K562 (cell line): Measurements from ENCODE around the gene MYL9. TPM values are rescaled to one million over a fixed set of nuclear protein-coding genes. Genes with fewer than 3 reads are reported as not detected.

Experiments
- ATAC-seq: fragments of 200-7000 bp; cut with Tn5 transposase; 3 replicates; pipeline ENCODE4 v1.9.1; 2020; ENCODE audit warnings: moderate library complexity
- BruUV-seq: library from RNA; stranded (reverse); fragments of 400-500 nt; replicated peaks from 2 replicates; lab custom pipeline; 2021; lab: Mats Ljungman, UMichigan
- CTCF ChIA-PET: fragments of 300-600 bp; formaldehyde crosslinking; extraction: SDS; loops from one replicate; lab custom pipeline; 2021; ENCODE audit warnings: low intra/inter-chr PET ratio; lab: Yijun Ruan, JAX
- POLR2A ChIA-PET: fragments of 300-600, 350-650 bp; sonication (Branson Sonifier 250); formaldehyde crosslinking; extraction: SDS; loops from one replicate; lab custom pipeline; 2021; ENCODE audit warnings: antibody characterized with exemption, inconsistent platforms; lab: Yijun Ruan, JAX
- DNase-seq, 4 experiments: peaks; one replicate each; pipeline versions ENCODE4 v3.0.0 to v3.0.0-alpha.2; 2011 to 2018; ENCODE audit warnings: low spot score in 3 of 4, mixed read lengths in 3 of 4; ENCODE audit errors: extremely low read depth in 1 of 4
- FAIRE-seq: peaks from 2 replicates; lab custom pipeline; 2011; peaks lifted over from hg19 to GRCh38; lab: Jason Lieb, UNC
- H2AFZ ChIP-seq: 2 replicates; pipeline ENCODE4 v1.6.0; 2011; ENCODE audit warnings: low read depth, low read length, control low read depth, inconsistent platforms
- H3K27ac ChIP-seq: fragments of 200-600 bp; 3 replicates; pipeline ENCODE4 v1.8.0; 2011; ENCODE audit warnings: low read depth, mild to moderate bottlenecking, control low read depth, inconsistent platforms, low read length, moderate library complexity, mixed read lengths; ENCODE audit errors: extremely low read depth
- H3K27me3 ChIP-seq, 2 experiments: fragments of 300-600 bp in 1 of 2; 2 replicates in 1 of 2; 3 replicates in 1 of 2; pipeline versions ENCODE4 v1.6.0 to v1.8.0; 2011; ENCODE audit warnings: inconsistent platforms in 2 of 2, low read length in 2 of 2, mild to moderate bottlenecking in 1 of 2, mixed read lengths in 1 of 2, moderate library complexity in 1 of 2; ENCODE audit not compliant: control insufficient read depth in 2 of 2, insufficient read depth in 2 of 2
- H3K36me3 ChIP-seq: fragments of 300-600 bp; 3 replicates; pipeline ENCODE4 v1.8.0; 2011; ENCODE audit warnings: mild to moderate bottlenecking, low read length, inconsistent platforms; ENCODE audit not compliant: control insufficient read depth, insufficient read depth
- H3K4me1 ChIP-seq, 2 experiments: fragments of 200-600 bp in 1 of 2; replicated peaks in 1 of 2; 2 replicates in 1 of 2; 3 replicates in 1 of 2; pipeline versions ENCODE4 v1.5.1 to v1.8.0; 2011; ENCODE audit warnings: inconsistent platforms in 2 of 2, low read length in 2 of 2, mild to moderate bottlenecking in 1 of 2, mixed read lengths in 1 of 2, moderate library complexity in 1 of 2; ENCODE audit not compliant: control insufficient read depth in 2 of 2, insufficient read depth in 2 of 2
- H3K4me2 ChIP-seq: 2 replicates; pipeline ENCODE4 v1.6.1; 2011; ENCODE audit warnings: low read length, control low read depth, inconsistent platforms, mixed read lengths; ENCODE audit not compliant: insufficient read depth
- H3K4me3 ChIP-seq: fragments of 200-600 bp; sonication (generic), shearing (Covaris generic); 2 replicates; pipeline ENCODE4 v1.5.1; 2016; ENCODE audit warnings: control low read depth, inconsistent platforms
- H3K79me2 ChIP-seq: fragments of 200-600 bp; 3 replicates; pipeline ENCODE4 v1.8.0; 2011; ENCODE audit warnings: low read length, inconsistent platforms; ENCODE audit not compliant: control insufficient read depth, insufficient read depth
- H3K9ac ChIP-seq, 2 experiments: 2 replicates each; pipeline versions ENCODE4 v1.6.0 to v1.6.1; 2011; ENCODE audit warnings: low read depth in 2 of 2, low read length in 2 of 2, control low read depth in 1 of 2, inconsistent platforms in 1 of 2, mild to moderate bottlenecking in 1 of 2, mixed read lengths in 1 of 2; ENCODE audit not compliant: insufficient read depth in 1 of 2
- H3K9me1 ChIP-seq: one replicate; pipeline ENCODE4 v1.6.0; 2011; ENCODE audit warnings: inconsistent platforms, mild to moderate bottlenecking, low read length, moderate library complexity; ENCODE audit not compliant: control insufficient read depth, insufficient read depth
- H3K9me3 ChIP-seq: replicated peaks from 2 replicates; pipeline ENCODE4 v1.5.1; 2011; ENCODE audit warnings: low read depth, low read length, inconsistent platforms; ENCODE audit not compliant: control insufficient read depth, insufficient read depth
- H4K20me1 ChIP-seq: replicated peaks from 2 replicates; pipeline ENCODE4 v1.6.1; 2011; ENCODE audit warnings: low read length, inconsistent platforms, mixed read lengths; ENCODE audit not compliant: control insufficient read depth, insufficient read depth
- E2F5 ChIP-seq: sonication (generic); formaldehyde crosslinking; IDR thresholded peaks from 2 replicates; pipeline ENCODE4 v1.8.0; 2022; ENCODE audit warnings: mild to moderate bottlenecking, missing genetic modification reagents
- HCFC1 ChIP-seq: IDR thresholded peaks from 2 replicates; pipeline ENCODE4 v1.6.1; 2012; ENCODE audit warnings: low read depth, low read length, improper control_type of control experiment
- HDAC8 ChIP-seq: fragments of 450-650 bp; IDR thresholded peaks from 2 replicates; pipeline ENCODE4 v1.6.1; 2016; ENCODE audit warnings: mild to moderate bottlenecking, missing genetic modification characterization, moderate library complexity, missing compliant biosample characterization
- ZNF518B ChIP-seq: fragments of 250-450 bp; sonication (Bioruptor Pico); IDR thresholded peaks from 2 replicates; pipeline ENCODE4 v1.5.0; 2021; ENCODE audit warnings: mild to moderate bottlenecking, moderate library complexity
- ZNF76 ChIP-seq: fragments of 250-450 bp; sonication (Bioruptor Pico); IDR thresholded peaks from 2 replicates; pipeline ENCODE4 v1.4.0; 2020; ENCODE audit warnings: mild to moderate bottlenecking, moderate library complexity, borderline replicate concordance
- ZNF778 ChIP-seq: fragments of 450-650 bp; formaldehyde crosslinking; IDR thresholded peaks from 2 replicates; pipeline ENCODE4 v1.4.0; 2020; ENCODE audit warnings: mild to moderate bottlenecking, moderate library complexity
- WGBS: fragments of 100-300 bp; shearing (Covaris generic); methylation state at CpG from one replicate; pipeline ENCODE4 v1.1.6; 2016; ENCODE audit warnings: low coverage, mixed read lengths; ENCODE audit not compliant: insufficient coverage; ENCODE audit errors: missing lambda C conversion rate; 5-methylcytosine and 5-hydroxymethylcytosine counted together
- in situ Hi-C: fragments of 300-500 bp; cut with MboI; formaldehyde crosslinking; loops from 4 replicates; pipeline ENCODE4 v1.15.0; 2018; ENCODE audit warnings: inconsistent platforms, mixed read lengths
- intact Hi-C: fragments of 100-400 bp; cut with micrococcal nuclease; formaldehyde crosslinking; loops from 2 replicates; pipeline ENCODE4 v1.14.2; 2022
- polyA plus RNA-seq, 8 experiments: library from polyadenylated mRNA; depleted of rRNA in 4 of 8; stranded (reverse) in 5 of 8; unstranded in 3 of 8; fragments of >200 nt; fragmentation: Nextera tagmentation in 2 of 8; fragmentation: Illumina TruSeq in 1 of 8; extraction: Ambion mirVana in 2 of 8; extraction: Trizol in 1 of 8; gene quantifications; 2 replicates each; pipeline versions ENCODE4 v1.2.1 to v1.2.3, GENCODE V29; 2011 to 2014; ENCODE audit warnings: inconsistent platforms in 1 of 8, missing spikeins in 1 of 8
- total RNA-seq, 7 experiments: library from RNA; depleted of rRNA in 6 of 7; stranded (reverse); fragments of >200 nt in 6 of 7; fragmentation: Illumina TruSeq in 2 of 7; extraction: Trizol in 2 of 7; gene quantifications; 2 replicates each; pipeline versions ENCODE4 v1.2.1 to v1.2.3, GENCODE V29; 2011 to 2021; ENCODE audit warnings: low replicate concordance in 1 of 7

MYL9 gene
- total and polyA plus RNA-seq, 9 of the 15 experiments (the other 6 are each of a cell fraction or from before 2014, with no cell fraction given), result 0.11 to 3.2 (median 0.81) TPM; not detected in 1

GRCh38 chr20:36573798-36574365 is 32.6 kb downstream of the MYL9 start:
- ChIA-PET CTCF (interaction anchor here (0.8 to 1.4 kb wide), 2 partner anchors 18 to 171 kb away, joined by 3 read pairs; no protein-coding TSS in a partner anchor), POLR2A (interaction anchor here (0.5 kb wide), 1 partner anchor 459 kb away, joined by 3 read pairs; no protein-coding TSS in a partner anchor)
- Histone ChIP-seq H3K27me3 (no peaks in the 10 kb centered on the region), H3K36me3 (peaks cover 21% of the 10 kb centered on the region; the same call in 2 of the 3 replicates), H2AFZ (peak overlapping the region; percentile 38; the same call in 1 of the 2 replicates), H3K9me3 (no peaks in the 10 kb centered on the region), H3K9me1 (peaks cover 3% of the 10 kb centered on the region), H3K79me2 (peaks cover 43% of the 10 kb centered on the region), H3K9ac (peak overlapping the region; percentile 80 to 95; a peak in 3 of 4 replicates), H3K4me1 (peaks cover 42 to 50% of the 10 kb centered on the region in 2 experiments), H3K4me2 (peak overlapping the region; percentile 63), H4K20me1 (peaks cover 9% of the 10 kb centered on the region), H3K27ac (peak overlapping the region; percentile 92), H3K4me3 (peak overlapping the region; percentile 80)
- intact Hi-C loops (loop anchor here (5.0 kb wide), 1 partner anchor 378 kb away; the partner anchor contains the start of gene SAMHD1), in situ Hi-C loops (no loop called here)
- FAIRE-seq (no peak), DNase-seq (peak; percentile 50 to 70 (median 66)), ATAC-seq (peak; percentile 4)
- WGBS, result 2% methylated on average over 32 of the region's 53 CpGs
- BruUV-seq, result TSS peak; percentile 51
- TF ChIP-seq E2F5, result no peak
- no peak for TF ChIP-seq HCFC1
- no peak for TF ChIP-seq ZNF518B
- TF ChIP-seq ZNF778 (CRISPR knock-in tag), result no peak
- no peak for TF ChIP-seq ZNF76 (CRISPR knock-in tag)
- no peak for TF ChIP-seq HDAC8
